ENCODE data around the gene MSMO1.
A peak's percentile ranks its signal among the peaks of the same experiment; 100 is the strongest.
"Not testable (repeated sequence)": the region's sequence is repeated elsewhere in the genome, so short reads cannot be mapped to it uniquely, and the experiment has no call there.

The MSMO1 gene

DNA sequence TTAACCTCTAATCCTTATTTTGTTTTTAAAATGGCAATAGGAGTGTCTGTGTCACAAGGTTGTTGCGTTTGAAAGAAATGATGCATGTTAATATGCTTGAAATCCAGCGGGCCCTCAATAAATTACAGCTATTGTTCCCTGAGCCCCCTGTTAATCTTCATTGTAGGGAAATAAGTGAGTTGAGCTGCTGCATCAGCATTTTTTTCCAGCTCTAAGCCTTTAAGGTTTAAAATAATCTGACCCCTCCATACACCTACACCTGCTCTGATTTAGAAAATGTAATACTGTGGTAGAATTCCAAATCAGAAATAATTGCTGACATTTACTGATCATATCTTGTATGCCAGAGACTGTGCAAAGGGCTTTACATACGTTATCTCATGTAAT, 2.6 kb upstream of the MSMO1 start:
- no peak for DNase-seq

DNA sequence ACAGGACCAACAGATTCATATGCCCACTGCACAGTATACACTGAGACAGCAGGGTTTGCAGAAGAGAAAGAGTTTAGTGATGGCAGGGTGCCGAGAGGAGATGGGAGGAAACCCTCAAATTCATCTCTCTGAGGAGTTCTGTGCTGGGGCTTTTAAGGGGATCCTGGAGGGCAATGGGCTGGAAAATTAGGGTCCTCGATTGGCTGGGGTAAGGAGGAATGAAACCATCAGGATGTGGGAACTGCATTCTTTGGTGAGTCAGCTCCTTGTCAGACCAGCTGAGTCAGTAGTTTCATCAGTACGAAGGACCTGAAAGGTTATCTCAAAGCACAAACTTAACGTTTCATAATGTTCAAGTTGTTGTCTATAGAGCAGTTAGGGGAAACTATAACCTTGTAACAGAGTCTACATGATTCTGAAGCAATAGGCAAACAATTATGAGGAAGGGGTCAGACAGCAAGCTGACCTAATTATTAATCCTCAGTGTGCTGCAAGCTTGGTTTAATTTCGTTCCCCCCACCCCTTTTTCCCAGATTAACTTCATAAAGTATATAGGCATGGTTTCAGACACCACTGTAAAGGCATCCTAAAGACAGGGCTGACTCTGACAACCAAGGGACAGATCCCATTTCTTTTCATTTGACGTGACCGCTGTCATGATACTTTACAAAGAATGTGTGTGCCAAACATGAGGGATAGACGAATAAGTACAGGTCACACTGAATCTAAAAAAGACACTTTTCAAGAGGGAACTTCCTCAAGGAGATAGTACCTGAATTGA, 1.5 kb upstream of the MSMO1 start:
- DNase-seq = peak; percentile 94

DNA sequence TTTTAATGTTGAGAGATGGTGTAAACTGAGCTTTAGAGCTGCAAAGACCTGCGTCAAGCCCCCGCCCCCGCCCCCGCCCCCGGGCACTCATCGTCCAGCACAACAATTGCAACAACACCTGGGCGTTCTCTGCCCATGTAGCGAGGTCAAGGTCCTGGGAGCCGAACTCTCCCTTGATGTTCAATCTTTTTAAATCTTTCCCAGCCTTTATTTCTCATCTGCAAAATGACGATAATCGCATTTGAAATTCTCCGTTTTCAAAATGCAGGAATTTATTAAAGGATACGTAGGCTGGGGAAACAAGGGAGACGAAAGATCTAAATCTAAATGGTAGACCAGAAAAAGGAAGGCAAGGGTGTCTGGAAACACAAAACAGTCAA, 648 bp upstream of the MSMO1 start:
- peak; percentile 30 for DNase-seq

DNA sequence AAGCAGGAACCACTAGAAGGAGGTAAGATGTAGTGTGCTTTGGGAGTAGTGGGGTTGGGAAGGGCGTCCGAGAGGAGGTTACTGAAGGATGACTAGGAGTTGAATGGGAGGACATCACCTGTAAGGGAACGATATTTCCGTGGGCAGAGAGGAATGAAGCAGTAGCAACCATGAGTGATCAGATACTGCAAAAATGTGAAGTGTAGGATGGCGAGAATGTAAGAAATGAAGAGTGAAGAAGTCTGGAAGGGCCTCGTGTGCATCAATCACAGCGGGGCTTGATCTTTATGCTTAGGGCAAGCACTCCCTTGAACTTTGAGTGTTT, 594 bp downstream of the MSMO1 start:
- no peak for DNase-seq

DNA sequence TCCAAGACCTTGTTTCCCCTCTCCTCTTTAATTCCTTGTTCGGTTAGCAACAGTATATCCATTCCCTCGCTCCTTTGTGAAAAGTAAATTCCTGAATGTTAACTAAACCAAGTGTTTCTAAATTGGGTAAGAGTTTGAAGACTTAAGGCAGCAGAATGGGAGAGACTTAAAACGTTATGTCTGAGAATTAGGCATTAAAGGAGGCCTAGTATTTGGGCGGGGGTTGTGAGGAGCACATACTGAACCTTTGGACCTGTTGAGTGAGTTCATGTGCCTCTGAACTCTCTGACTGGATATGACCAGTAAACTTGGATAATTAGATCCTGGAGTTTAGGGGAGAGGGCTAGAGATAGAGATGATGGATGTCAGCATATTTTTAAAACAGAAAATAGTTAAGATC, 1.2 kb downstream of the MSMO1 start:
- no peak for DNase-seq

DNA sequence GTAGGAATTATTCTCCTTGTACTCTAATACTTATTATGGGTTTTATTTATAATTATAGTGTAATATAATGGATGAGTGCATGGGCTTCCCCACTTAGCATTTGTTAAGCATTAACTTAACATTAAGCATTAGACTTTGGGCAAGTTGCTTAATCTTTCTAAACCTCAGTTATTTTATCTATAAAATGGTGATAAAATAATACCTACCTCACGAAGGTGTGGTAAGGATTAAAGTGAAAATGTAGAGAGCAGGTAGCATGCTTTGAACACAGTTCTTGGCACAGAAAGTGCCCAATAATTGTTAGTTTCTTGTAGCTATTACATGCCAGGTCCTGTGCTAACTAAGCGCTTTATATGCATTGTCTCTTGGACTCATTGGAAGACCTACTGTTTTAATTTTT, 2.6 kb downstream of the MSMO1 start:
- DNase-seq = no peak

DNA sequence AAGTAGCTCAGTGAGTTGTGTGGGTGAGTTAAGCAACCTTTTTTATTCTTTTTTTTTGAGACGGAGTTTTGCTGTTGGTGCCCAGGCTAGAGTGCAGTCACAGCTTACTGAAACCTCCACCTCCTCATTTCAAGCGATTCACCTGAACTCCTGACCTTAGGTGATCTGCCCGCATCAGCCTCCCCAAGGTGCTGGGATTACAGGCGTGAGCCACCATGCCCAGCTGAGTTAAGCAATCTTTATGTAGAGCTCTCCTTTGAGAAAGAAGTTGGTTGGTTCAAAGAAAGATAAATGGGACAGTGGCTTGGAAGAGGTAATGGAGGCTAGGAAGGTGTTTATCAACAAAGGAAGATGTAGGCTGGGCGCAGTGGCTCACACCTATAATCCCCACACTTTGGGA, 3.2 kb downstream of the MSMO1 start:
- no peak for DNase-seq

DNA sequence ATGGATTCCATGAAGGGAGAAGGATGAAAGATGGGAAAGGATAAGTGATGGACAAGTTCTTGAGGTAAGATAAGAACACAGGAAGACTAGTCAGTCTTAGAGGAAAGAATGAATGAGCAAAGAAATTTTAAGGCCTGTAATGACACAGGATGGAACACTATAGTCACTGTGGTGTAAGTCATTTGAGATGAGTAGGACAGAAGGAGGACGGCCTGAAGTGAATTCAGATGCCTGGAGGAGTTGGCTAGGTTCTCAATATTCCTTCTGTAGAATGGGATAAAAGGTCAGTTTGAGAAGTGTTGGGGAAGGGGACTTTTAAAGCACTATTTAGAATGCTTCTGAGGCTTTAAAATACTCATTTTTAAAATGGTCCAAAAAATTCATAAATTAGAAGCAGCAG, 3.9 kb downstream of the MSMO1 start:
- peak; percentile 28 for DNase-seq

DNA sequence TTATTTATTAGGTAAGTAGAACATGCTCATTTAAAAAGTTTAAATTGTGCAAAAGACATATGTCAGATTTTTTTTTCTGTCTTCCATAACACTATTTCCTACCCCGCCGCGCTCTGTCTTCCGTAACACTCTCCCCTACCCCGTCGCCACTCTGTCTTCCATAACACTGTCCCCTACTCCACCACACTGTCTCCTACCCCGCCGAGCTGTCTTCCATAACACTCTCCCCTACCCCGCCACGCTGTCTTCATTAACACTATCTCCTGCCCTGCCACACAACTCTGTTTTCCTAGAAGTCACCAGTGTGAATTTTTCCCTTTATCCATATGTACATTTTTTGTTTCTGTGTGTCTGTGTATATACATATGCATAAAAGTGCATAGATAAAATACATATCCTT, 4.4 kb downstream of the MSMO1 start:
- no peak for DNase-seq

DNA sequence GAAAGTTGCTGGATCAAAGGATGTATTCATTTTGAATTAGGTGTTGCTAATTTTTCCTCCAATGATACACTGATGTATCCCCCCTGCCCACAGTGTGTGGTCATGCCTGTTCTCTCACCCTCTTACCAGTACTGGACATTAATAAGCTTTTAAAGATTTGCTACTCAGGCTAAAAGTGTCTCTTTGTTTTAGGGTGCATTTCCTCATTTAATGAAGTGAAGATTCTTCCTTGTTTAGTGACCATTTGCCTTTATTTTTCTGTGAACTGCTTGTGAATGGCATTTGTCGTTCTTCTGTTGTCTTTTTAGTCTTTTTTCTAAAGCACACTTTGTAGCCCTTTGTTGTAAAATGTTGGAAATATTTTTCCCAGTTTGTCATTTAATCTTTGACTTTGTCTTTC, 5.0 kb downstream of the MSMO1 start:
- no peak for DNase-seq

DNA sequence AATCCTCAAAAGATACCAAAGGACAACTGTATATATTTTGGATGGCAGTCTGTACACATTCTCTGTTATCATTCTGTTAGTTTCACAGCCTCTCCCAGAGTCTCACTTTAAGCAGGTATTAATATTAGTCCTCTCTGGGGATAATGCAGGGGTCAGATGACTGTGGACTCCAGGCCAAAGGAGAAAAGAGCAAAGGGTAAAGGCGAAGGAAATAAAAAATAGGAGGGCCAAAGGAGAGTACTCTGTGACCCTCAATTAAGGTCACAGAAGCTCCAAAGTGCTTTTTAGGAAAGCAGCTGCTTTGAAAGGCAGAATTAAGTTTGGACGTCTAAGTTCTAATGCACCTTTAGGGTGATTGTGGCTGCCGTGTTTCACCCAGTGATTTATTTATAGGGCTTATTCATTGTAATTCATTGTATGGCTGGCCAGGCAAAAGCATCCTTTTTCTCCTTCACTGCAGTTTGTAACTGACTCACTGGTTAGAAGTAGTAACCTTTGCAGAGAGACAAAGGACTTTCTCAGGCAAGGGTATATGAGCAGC, 7.8 kb downstream of the MSMO1 start:
- DNase-seq = no peak

DNA sequence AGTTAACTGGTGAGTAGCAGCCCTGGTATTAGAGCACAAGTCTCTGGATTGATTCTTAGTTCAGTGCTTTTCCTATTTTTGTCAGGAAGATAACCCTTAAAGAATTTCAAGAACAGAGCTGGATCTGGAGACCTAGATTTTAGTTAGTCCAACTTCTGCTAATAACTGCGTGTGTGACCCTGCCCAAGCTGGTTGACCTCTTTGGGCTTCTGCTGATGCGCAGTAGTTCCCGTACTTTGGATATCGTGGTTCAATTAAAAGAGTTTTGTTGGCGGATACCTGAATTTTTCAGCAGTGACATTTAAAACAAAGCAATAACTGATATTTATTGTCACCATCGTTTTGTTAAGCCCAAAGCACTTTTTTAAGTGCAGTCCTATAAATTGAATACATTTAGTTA, 9.3 kb downstream of the MSMO1 start:
- DNase-seq = no peak

DNA sequence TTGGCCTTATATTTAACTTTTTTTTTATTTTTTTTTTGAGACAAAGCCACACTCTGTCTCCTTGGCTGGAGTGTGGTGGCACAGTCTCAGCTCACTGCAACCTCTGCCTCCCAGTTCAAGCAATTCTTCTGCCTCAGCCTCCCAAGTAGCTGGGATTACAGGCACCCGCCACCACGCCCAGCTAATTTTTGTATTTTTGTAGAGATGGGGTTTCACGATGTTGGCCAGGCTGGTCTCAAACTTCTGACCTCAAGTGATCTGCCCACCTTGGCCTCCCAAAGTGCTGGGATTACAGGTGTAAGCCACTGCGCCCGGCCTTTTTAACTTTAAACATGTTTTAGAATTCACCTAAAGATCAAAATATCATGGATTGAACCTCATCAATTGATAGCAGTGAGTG, 14.9 kb downstream of the MSMO1 start:
- DNase-seq = not testable (repeated sequence)

DNA sequence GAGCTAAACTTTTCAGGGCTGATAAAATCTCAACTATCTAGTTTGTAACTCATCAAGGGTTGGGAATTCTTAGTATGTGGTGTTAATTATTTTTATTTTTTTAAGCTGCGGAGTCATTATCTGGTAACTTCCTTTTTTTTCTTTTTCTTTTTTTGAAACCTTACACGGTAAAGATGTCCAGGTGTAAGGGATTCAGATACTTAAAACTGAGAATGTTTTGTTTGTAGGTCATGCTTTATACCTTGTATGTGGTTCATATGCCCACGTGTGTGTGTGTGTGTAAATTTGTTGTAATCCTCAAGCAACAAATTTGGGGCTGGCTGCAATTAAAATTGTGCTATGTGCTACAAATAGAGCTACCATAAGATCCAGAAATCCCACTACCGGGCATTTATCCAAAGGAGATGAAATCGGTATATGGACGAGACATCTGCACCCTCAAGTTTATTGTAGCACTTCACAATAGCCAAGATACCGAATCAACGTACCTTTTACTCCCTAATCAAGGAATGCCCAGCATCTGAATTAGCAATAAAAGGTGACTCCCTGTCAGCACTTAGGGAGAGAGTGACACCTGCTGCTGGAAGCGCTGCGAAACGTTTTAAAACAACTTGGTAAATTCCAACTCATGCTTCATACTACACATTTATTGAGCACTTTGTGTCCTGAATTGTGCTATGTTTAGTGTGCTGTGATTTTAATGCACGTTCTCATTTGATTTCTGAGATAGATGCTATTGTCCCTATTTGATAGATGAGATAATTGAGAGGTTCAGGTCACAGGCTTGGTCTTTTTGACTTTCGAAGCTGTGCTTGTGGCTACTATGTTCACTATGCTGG, 16.1 kb downstream of the MSMO1 start:
- peak; percentile 28 for DNase-seq

DNA sequence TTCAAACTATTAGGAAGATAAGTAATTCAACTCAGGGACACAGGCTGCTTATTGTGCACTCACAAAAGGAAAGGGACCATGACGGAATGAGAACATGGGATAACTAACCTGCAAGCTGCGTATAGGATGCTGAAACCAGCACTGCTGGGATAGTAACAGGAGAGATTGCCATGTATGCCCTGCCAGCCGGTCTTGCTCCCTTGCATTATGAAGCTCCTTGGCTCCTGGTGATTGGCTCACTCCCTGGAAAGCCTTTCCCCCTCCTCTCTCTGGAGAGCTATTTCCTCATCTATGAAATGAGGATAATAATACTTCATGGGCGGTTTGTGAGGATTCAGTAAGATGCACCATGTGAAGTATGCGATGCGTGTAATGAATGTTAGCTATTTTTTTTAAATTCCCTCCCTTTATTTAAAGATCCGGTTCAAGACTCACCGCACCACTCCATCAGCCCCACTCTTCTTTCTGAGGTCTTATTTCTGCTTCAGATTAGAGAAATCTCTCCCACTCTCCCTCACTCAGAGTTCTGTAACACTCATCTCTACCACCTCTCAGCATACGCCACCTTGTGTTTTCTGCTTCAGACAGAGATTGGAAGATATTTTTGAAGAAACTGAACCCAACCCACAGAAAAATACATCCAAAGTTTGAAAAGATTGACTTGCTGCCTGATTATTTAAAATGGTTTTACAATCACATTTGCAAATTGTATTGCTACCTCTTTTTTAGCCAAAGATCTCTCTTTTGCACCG, 18.4 kb downstream of the MSMO1 start:
- DNase-seq = no peak

DNA sequence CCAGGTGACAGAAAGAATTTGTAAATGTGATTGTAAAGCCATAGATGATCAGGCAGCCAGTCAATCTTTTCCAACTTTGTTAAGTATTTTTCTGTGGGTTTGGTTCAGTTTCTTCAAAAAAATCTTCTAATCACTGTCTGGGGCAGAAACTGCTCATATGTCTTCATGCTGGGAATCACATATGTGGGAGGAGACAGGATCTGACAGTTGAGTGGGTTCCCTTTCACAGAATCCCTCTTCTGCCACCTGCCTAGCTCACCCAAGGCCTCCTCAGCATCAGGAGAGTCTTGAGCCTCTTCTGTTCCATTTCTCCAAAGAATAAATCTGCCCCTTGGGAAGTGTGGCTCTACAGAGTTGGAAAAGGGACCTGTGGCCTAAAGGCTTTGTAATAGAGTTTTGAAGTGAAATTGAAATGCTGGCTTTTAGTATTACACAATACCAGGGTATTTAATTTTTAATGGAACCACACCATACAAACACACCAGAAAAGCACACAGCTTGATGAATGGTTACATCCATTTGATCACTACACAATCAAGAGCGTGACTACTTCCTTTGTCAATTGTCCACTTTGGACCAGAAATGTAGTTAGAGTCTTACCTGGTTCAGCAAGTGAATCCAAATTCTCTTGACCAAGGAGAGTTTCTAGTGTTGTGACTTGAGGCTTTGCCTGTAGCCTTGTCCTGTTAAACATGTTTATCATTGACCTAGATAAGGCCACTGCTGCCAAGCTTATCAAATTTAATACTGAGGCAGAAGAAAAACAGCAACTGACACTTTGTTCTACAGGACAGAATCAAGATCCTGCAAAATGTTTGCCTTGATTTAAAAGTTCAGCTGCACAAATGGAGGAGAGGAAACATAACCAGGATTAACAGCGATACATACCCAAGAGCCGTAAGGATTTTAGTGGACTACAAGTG, 20.4 kb downstream of the MSMO1 start:
- DNase-seq = no peak

DNA sequence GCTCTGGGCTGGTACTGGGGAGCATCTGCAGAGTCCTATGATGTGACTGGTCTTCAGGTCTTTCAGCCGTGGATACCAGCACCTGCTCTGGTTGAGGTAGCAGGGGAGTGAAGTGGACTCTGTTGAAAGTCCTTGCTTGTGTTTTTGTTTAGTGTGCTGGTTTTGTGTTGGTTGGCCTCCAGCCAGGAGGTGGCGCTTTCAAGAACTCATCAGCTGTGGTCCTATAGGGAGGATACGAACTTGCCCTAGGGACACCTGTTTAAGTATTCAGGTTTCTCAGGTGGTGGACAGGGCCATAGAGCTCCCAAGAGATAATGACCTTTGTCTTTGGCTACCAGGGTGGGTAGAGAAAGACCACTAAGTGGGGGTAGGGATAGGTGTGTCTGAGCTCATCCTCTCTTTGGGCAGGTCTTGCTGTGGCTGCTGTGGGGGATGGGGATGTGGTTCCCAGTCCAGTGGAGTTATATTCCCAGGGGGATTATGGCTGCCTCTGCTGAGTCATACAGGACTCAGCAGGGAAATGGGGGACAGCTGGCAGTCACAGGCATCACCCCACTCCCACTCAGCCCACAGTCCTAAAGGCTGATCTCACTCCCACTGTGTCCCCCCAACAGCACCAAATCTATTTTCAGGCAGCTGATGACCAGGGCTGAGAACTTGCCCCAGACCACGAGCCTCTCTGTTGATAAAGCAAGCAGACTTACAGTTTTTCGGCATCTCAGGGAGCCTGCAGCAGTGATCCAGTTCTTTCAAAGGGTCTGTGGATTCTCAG, 24.1 kb downstream of the MSMO1 start:
- no peak for DNase-seq

DNA sequence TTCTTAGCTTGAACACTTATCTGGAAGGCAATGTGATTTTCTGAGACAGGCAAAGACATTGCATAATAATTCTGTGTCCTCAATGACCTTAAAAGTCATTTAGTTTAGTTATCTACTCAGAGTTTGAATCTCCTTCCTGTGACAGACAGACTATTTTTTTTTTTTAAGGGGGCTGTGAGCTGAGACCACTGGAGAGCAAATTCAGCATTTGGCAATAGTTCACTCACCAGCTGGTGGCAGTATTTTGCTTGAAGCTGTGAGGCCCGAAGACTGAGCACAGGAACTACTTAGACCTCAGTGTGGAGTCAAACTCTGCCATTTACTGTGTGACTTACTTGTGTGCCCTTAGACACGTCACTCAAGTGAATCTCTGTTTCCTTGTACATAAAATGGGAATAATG, 28.4 kb downstream of the MSMO1 start:
- DNase-seq = peak; percentile 52

DNA sequence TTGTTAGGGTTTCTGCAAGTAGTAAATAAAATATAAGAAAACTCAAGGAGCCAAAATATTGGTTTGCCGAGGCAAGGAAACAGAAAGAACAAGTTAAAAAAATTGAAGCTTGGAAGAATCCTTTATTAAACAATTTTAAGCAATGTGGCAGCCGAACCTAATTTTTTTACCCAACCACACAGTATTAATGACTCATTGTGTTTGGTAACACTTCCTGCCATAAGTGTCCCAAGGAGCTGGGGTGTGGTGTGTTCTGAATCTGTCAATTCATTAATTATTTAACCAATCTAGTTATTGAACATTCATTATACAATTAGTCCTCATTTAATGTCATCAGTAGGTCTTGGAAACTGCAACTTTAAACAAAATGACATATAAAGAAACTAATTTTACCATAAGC, 32.0 kb downstream of the MSMO1 start:
- peak; percentile 63 for DNase-seq

DNA sequence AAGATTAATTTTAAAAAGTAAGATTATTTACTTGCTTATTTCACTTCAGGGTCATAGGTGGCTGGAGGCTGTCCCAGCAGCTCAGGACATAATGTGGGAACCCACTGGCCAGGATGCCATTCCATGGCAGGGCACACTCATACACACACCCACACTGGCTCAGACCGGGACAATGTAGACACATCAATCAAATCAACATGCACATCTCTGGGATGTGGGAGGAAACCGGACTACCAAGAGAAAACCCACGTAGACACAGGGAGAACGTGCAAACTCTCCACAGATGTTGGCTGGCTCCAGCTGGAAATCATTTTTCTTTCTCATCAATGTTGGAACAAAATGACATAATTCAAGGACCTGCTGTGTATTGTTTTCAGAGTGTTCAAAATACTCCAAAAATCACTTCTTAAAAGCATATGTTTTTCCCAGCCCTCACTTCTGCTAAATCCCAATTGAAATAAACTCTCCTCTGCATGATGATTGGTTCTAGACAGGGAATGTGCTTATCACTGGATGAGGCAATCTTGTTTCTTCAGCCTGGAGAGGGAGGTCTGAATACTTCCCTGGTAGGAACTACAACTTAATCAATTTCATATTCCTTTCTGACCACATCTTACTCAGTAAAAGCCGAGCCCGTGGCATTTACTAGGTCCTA, 32.7 kb downstream of the MSMO1 start:
- DNase-seq = peak; percentile 69

All from fibroblast of skin of right biceps (primary cell).